H1 (cell line): Measurements from ENCODE around the gene AKR1C2. TPM values are rescaled to one million over a fixed set of nuclear protein-coding genes. Genes with fewer than 3 reads are reported as not detected.

Source experiments
- BACH1 ChIP-seq: IDR thresholded peaks from 2 replicates; pipeline ENCODE4 v1.6.1; 2012; ENCODE audit warnings: low read length, improper control_type of control experiment
- CEBPB ChIP-seq: IDR thresholded peaks from 2 replicates; pipeline ENCODE4 v1.6.1; 2012; ENCODE audit warnings: low read depth, low read length
- CHD2 ChIP-seq: IDR thresholded peaks from 2 replicates; pipeline ENCODE4 v1.6.1; 2012; ENCODE audit warnings: low read length, improper control_type of control experiment
- CHD7 ChIP-seq: fragments of 300-600 bp; sonication (generic); IDR thresholded peaks from 2 replicates; pipeline ENCODE4 v1.7.1; 2012; ENCODE audit warnings: low read length, moderate library complexity, mild to moderate bottlenecking, inconsistent platforms; ENCODE audit not compliant: insufficient replicate concordance
- GTF2F1 ChIP-seq: IDR thresholded peaks from 2 replicates; pipeline ENCODE4 v1.6.1; 2012; ENCODE audit warnings: low read depth, low read length, improper control_type of control experiment, borderline replicate concordance
- KDM1A ChIP-seq: fragments of 200-600, 300-600 bp; sonication (generic); IDR thresholded peaks from 2 replicates; pipeline ENCODE4 v1.7.1; 2016; ENCODE audit warnings: mild to moderate bottlenecking, low read length, borderline replicate concordance
- KDM5A ChIP-seq: fragments of 200-600 bp; IDR thresholded peaks from 2 replicates; pipeline ENCODE4 v1.7.1; 2012; ENCODE audit warnings: mild to moderate bottlenecking, low read length, inconsistent platforms, mixed read lengths
- RFX5 ChIP-seq: IDR thresholded peaks from 2 replicates; pipeline ENCODE4 v1.6.1; 2011; ENCODE audit warnings: low read depth, low read length, improper control_type of control experiment, borderline replicate concordance
- RXRA ChIP-seq: IDR thresholded peaks from 2 replicates; pipeline ENCODE4 v1.6.1; 2011; ENCODE audit warnings: low read depth, mild to moderate bottlenecking, low read length, moderate library complexity; ENCODE audit not compliant: insufficient read depth
- SAP30 ChIP-seq: fragments of 300-600 bp; sonication (generic); IDR thresholded peaks from 2 replicates; pipeline ENCODE4 v1.7.1; 2012; ENCODE audit warnings: low read length, moderate library complexity, mild to moderate bottlenecking, inconsistent platforms; ENCODE audit not compliant: insufficient read depth, insufficient replicate concordance
- polyA plus RNA-seq, 7 experiments: library from polyadenylated mRNA; depleted of rRNA in 3 of 7; stranded (reverse) in 5 of 7; unstranded in 2 of 7; fragments of >200 nt in 5 of 7; fragments of 200-250 nt in 2 of 7; gene quantifications; 1 replicate in 5 of 7; 2 replicates in 1 of 7; 4 replicates in 1 of 7; pipeline versions ENCODE4 v1.2.1 to v1.2.3, GENCODE V29; 2011 to 2013; ENCODE audit warnings: missing spikeins in 2 of 7, mixed read lengths in 2 of 7
- total RNA-seq: library from RNA; stranded (reverse); fragmentation: NEBNext Ultra II Directional; extraction: Animal tissue kit (Norgen Biotek cat#: 25700); gene quantifications from 2 replicates; pipeline ENCODE4 v1.2.1, GENCODE V29; 2021

Gene AKR1C2
- total and polyA plus RNA-seq, 2 of the 8 experiments (the other 6 are each of a cell fraction or from before 2014, with no cell fraction given): 0.77 to 1.2 TPM

GRCh38 chr10:5040010-5040673 is 36.5 kb upstream of the AKR1C2 start (continued):
- TF ChIP-seq CHD7: no peak
- no peak for TF ChIP-seq RXRA
- TF ChIP-seq SAP30: no peak
- no peak for TF ChIP-seq CEBPB
- TF ChIP-seq KDM5A: no peak
- TF ChIP-seq BACH1: no peak
- TF ChIP-seq RFX5: no peak
- no peak for TF ChIP-seq GTF2F1
- no peak for TF ChIP-seq CHD2
- TF ChIP-seq KDM1A: no peak
